SKM-1 treated with dmso at 0.1 percent for 144 hours (cell line): ENCODE results near the gene TOB2.
"Not testable (repeated sequence)": the region's sequence is repeated elsewhere in the genome, so short reads cannot be mapped to it uniquely, and the experiment has no call there.

Source experiments
- DNase-seq: peaks from one replicate; lab custom pipeline; 2025; ENCODE audit not compliant: unreplicated experiment; lab: John Stamatoyannopoulos, UW

TOB2 gene

GRCh38 chr22:41468381-41469217 is 22.0 kb upstream of the TOB2 start, which contains the start of the genes ACO2 and PHF5A:
TSS of gene ACO2 (plus strand) at chr22:41469117. CDS start at chr22:41469147, 30 bp downstream.
TSS of gene PHF5A (minus strand) at chr22:41468692. CDS start at chr22:41468653, 39 bp downstream.
- DNase-seq: peak; percentile 97

- DNase-seq: no peak
These were observed 15.3 kb upstream of the TOB2 start for GRCh38 chr22:41461901-41462300.

- not testable (repeated sequence) for DNase-seq
These were observed 13.5 kb upstream of the TOB2 start for GRCh38 chr22:41460071-41460470.

GRCh38 chr22:41459431-41459830 is 12.8 kb upstream of the TOB2 start:
- DNase-seq: no peak

GRCh38 chr22:41458161-41458728 is 11.6 kb upstream of the TOB2 start:
- no peak for DNase-seq

- DNase-seq: peak; percentile 99
These were observed 1.7 kb upstream of the TOB2 start for GRCh38 chr22:41448189-41448808.

- DNase-seq: peak; percentile 19
These were observed 1.0 kb upstream of the TOB2 start for GRCh38 chr22:41447435-41448188.

GRCh38 chr22:41446057-41446501 is 522 bp downstream of the TOB2 start:
- DNase-seq: no peak

GRCh38 chr22:41445129-41446056 is 1.2 kb downstream of the TOB2 start:
- DNase-seq: no peak

GRCh38 chr22:41444360-41445128 is 2.1 kb downstream of the TOB2 start:
- peak; percentile 71 for DNase-seq

GRCh38 chr22:41442240-41442792 is 4.3 kb downstream of the TOB2 start:
- DNase-seq: no peak

- not testable (repeated sequence) for DNase-seq
These were observed 6.1 kb downstream of the TOB2 start for GRCh38 chr22:41440511-41440910.

GRCh38 chr22:41437198-41437597 is 9.4 kb downstream of the TOB2 start:
- no peak for DNase-seq

- no peak for DNase-seq
These were observed 10.1 kb downstream of the TOB2 start for GRCh38 chr22:41436322-41437113.

- no peak for DNase-seq
These were observed 11.0 kb downstream of the TOB2 start for GRCh38 chr22:41435560-41435959.

GRCh38 chr22:41434361-41435003 is 12.1 kb downstream of the TOB2 start:
- DNase-seq: not testable (repeated sequence)

GRCh38 chr22:41433480-41433879 is 13.1 kb downstream of the TOB2 start:
- not testable (repeated sequence) for DNase-seq

GRCh38 chr22:41431656-41432055 is 14.9 kb downstream of the TOB2 start:
- DNase-seq: no peak
